ENCODE results near the gene CGB5. TPM values are rescaled to one million over a fixed set of nuclear protein-coding genes. Genes with fewer than 3 reads are reported as not detected.
"Not testable (repeated sequence)": the region's sequence is repeated elsewhere in the genome, so short reads cannot be mapped to it uniquely, and the experiment has no call there.

Gene CGB5
- total and polyA plus RNA-seq, 9 of the 15 experiments (the other 6 are each of a cell fraction or from before 2014, with no cell fraction given), result not detected

- peak; percentile 48 for FAIRE-seq
- ATAC-seq; H4K20me1 ChIP-seq (replicated peaks; ENCODE audit: control insufficient read depth, insufficient read depth, low read length); in situ Hi-C loops (cut with MboI); BruUV-seq (replicated peaks); H3K9me1 ChIP-seq (ENCODE audit: control insufficient read depth, insufficient read depth, low read length); H3K4me3 ChIP-seq; H3K9me3 ChIP-seq (replicated peaks; ENCODE audit: control insufficient read depth, insufficient read depth, low read depth, low read length); intact Hi-C loops (cut with micrococcal nuclease); H3K36me3 ChIP-seq (ENCODE audit: control insufficient read depth, insufficient read depth, low read length); CTCF ChIA-PET (ENCODE audit: low intra/inter-chr PET ratio); H3K27ac ChIP-seq (ENCODE audit: extremely low read depth, low read depth, low read length); DNase-seq (ENCODE audit: extremely low read depth in 1 of 4, low spot score in 3 of 4); H3K79me2 ChIP-seq (ENCODE audit: control insufficient read depth, insufficient read depth, low read length): not testable (repeated sequence)
- Histone ChIP-seq H3K27me3 (ENCODE audit: control insufficient read depth in 2 of 2, insufficient read depth in 2 of 2, low read length in 2 of 2) (peaks cover 14 to 54% of the 10 kb centered on the region in 2 experiments; a peak in 3 of 5 replicates), H3K4me2 (ENCODE audit: insufficient read depth, low read length) (peak overlapping the region; percentile 82), H3K9ac (ENCODE audit: insufficient read depth in 1 of 2, low read depth in 2 of 2, low read length in 2 of 2) (peak overlapping the region in 1 of 2 experiments; percentile 91; a peak in 2 of 4 replicates), H3K4me1 (replicated peaks in 1 of 2; ENCODE audit: control insufficient read depth in 2 of 2, insufficient read depth in 2 of 2, low read length in 2 of 2) (peaks cover 2 to 34% of the 10 kb centered on the region in 2 experiments; a peak in 3 of 5 replicates), H2AFZ (ENCODE audit: low read depth, low read length) (peak overlapping the region; percentile 96; the same call in 1 of the 2 replicates)
- POLR2A ChIA-PET, result interaction anchor here (0.6 to 1.2 kb wide), 3 partner anchors 10 to 93 kb away, joined by 3 to 5 read pairs (median 4); no protein-coding TSS in a partner anchor
- TF ChIP-seq PCBP1 (IDR thresholded peaks at IDR 0.05; ENCODE audit: low read depth, low read length, poor library complexity, severe bottlenecking), result peak; percentile 15
- 34% methylated on average over 20 of the region's 34 CpGs for WGBS (ENCODE audit: insufficient coverage, low coverage, missing lambda C conversion rate)
Observed at GRCh38 chr19:49056902-49057596, 13.4 kb downstream of the CGB5 start.

GRCh38 chr19:49057636-49058234 lies 14.1 kb downstream of the CGB5 start, which contains the start of gene CGB7:
CGB7 (minus strand) TSS chr19:49057749; CDS start chr19:49055375, 2,374 bp downstream.
- ATAC-seq, result peak; percentile 60
- no peak within 1 kb of the TSS for H3K27ac ChIP-seq (ENCODE audit: extremely low read depth, low read depth, low read length)
- peaks cover 4% of the 10 kb centered on the region; the same call in 1 of the 2 replicates for H4K20me1 ChIP-seq (replicated peaks; ENCODE audit: control insufficient read depth, insufficient read depth, low read length)
- H3K4me2 ChIP-seq (ENCODE audit: insufficient read depth, low read length), result peak within 1 kb of the TSS; percentile 82
- FAIRE-seq, result no peak
- peak within 1 kb of the TSS; percentile 96; the same call in 1 of the 2 replicates for H2AFZ ChIP-seq (ENCODE audit: low read depth, low read length)
- H3K9me3 ChIP-seq (replicated peaks; ENCODE audit: control insufficient read depth, insufficient read depth, low read depth, low read length), result no peaks in the 10 kb centered on the region
- peaks cover 2 to 34% of the 10 kb centered on the region in 2 experiments; a peak in 3 of 5 replicates for H3K4me1 ChIP-seq (replicated peaks in 1 of 2; ENCODE audit: control insufficient read depth in 2 of 2, insufficient read depth in 2 of 2, low read length in 2 of 2)
- H3K27me3 ChIP-seq (ENCODE audit: control insufficient read depth in 2 of 2, insufficient read depth in 2 of 2, low read length in 2 of 2), result peaks cover 17 to 58% of the 10 kb centered on the region in 2 experiments; a peak in 3 of 5 replicates
- no peaks in the 10 kb centered on the region for H3K9me1 ChIP-seq (ENCODE audit: control insufficient read depth, insufficient read depth, low read length)
- POLR2A ChIA-PET, result interaction anchor here (0.6 to 1.2 kb wide), 3 partner anchors 10 to 92 kb away, joined by 3 to 5 read pairs (median 4); no protein-coding TSS in a partner anchor
- H3K79me2 ChIP-seq (ENCODE audit: control insufficient read depth, insufficient read depth, low read length), result no peaks in the 10 kb centered on the region
- 4% methylated on average over 31 of the region's 38 CpGs for WGBS (ENCODE audit: insufficient coverage, low coverage, missing lambda C conversion rate)
- CTCF ChIA-PET (ENCODE audit: low intra/inter-chr PET ratio), result no interaction called here
- intact Hi-C loops (cut with micrococcal nuclease), result no loop called here
- peak; percentile 53 to 79 (median 68) for DNase-seq (ENCODE audit: extremely low read depth in 1 of 4, low spot score in 3 of 4)
- peak within 1 kb of the TSS in 1 of 2 experiments; percentile 91; a peak in 3 of 4 replicates for H3K9ac ChIP-seq (ENCODE audit: insufficient read depth in 1 of 2, low read depth in 2 of 2, low read length in 2 of 2)
- no TSS peak for BruUV-seq (replicated peaks)
- peak in 1 of 2 experiments; percentile 48; a peak in 1 of 4 replicates for TF ChIP-seq KDM1A (IDR thresholded peaks at IDR 0.05)
- TF ChIP-seq GABPB2 (CRISPR knock-in tag; conservative IDR thresholded peaks at IDR 0.05), result no peak
- TF ChIP-seq KDM2B (CRISPR knock-in tag; IDR thresholded peaks at IDR 0.05), result 0 out of 2 replicates have a peak, but pooled peaks have one; percentile 27
- peak; percentile 8; the same call in 1 of the 2 replicates for TF ChIP-seq TFAP4 (CRISPR knock-in tag; IDR thresholded peaks at IDR 0.05; ENCODE audit: borderline replicate concordance)
- no peak for TF ChIP-seq ZC3H8 (IDR thresholded peaks at IDR 0.05)
- TF ChIP-seq PCBP1 (IDR thresholded peaks at IDR 0.05; ENCODE audit: low read depth, low read length, poor library complexity, severe bottlenecking), result peak; percentile 10
- TF ChIP-seq SP1 (CRISPR knock-in tag; IDR thresholded peaks at IDR 0.05), result 0 out of 2 replicates have a peak, but pooled peaks have one; percentile 32
- peak within 1 kb of the TSS; percentile 49 for H3K4me3 ChIP-seq
- H3K36me3 ChIP-seq (ENCODE audit: control insufficient read depth, insufficient read depth, low read length), result no peaks in the 10 kb centered on the region
- in situ Hi-C loops (cut with MboI), result no loop called here

Data from K562 (cell line).